ENCODE data around the gene NRIP1. TPM values are rescaled to one million over a fixed set of nuclear protein-coding genes. Genes with fewer than 3 reads are reported as not detected.

Gene NRIP1
- total RNA-seq, 1 experiment from 2014 or later, result 10.3 TPM

DNA sequence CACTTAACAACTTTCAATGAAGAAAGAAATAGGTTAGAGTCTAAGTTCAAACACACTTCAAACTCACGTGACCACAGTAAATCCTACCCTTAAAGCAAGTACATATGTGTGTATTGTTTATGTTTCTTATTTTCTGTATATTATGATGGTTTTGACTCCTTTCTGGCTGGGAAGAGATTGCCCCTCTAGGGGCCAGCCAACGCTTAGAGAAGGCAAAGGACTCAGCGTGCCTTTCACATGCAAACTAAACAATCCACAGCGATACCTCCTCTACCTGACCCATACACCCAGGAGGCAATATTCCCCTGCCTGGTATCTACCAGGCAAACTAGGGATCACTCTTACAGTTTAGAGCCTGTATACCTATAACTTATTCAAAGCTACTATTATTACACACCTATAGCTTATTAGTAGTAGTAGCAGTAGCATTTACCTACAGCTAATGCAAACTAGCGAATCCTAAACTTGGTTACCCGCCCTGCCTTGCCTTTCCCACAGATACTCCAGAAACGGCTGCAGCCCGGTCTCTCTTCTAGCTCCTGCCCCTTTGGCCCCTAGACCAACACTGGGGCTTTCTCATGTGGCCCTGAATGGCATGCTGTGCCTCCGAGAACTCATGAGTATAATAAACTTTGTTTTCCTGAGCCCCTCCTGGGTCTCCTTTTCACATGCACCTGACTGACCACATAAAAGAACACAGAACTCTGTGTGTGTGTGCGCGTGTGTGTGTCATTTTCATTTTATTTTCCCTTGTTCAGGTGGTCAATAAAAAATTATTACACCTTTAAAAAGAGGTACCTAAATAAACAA is 14.0 kb downstream of the NRIP1 start:
- ChIA-PET POLR2A (interaction anchor here (1.1 kb wide), 1 partner anchor 240 kb away, joined by 3 read pairs; no protein-coding TSS in a partner anchor), CTCF (interaction anchor here (0.6 to 1.2 kb wide), 2 partner anchors 14 to 405 kb away, joined by 3 read pairs; partner anchors contain the start of gene NRIP1)
- DNase-seq (ENCODE audit: low spot score) (peak; percentile 26), ATAC-seq (peak; percentile 98)
- Mint-ChIP-seq H3K36me3 (0 out of 2 replicates have a peak, but pooled peaks cover 6% of the 10 kb centered on the region), H3K4me3 (peak overlapping the region; percentile 33), H3K27me3 (ENCODE audit: low read depth) (no peaks in the 10 kb centered on the region), H3K27ac (peak overlapping the region; percentile 94), H3K4me1 (peaks cover 51% of the 10 kb centered on the region), H3K9me3 (peaks cover 7% of the 10 kb centered on the region; the same call in 1 of the 2 replicates)
- TF ChIP-seq FOXP1 (CRISPR knock-in tag; IDR thresholded peaks at IDR 0.05; ENCODE audit: borderline replicate concordance) (no peak), NFATC4 (CRISPR knock-in tag; IDR thresholded peaks at IDR 0.05) (no peak), TEAD1 (CRISPR knock-in tag; IDR thresholded peaks at IDR 0.05) (no peak), RORB (CRISPR knock-in tag; IDR thresholded peaks at IDR 0.05) (no peak), GTF2I (CRISPR knock-in tag; conservative IDR thresholded peaks at IDR 0.05) (no peak)
- TF ChIP-seq, protein P1, sequence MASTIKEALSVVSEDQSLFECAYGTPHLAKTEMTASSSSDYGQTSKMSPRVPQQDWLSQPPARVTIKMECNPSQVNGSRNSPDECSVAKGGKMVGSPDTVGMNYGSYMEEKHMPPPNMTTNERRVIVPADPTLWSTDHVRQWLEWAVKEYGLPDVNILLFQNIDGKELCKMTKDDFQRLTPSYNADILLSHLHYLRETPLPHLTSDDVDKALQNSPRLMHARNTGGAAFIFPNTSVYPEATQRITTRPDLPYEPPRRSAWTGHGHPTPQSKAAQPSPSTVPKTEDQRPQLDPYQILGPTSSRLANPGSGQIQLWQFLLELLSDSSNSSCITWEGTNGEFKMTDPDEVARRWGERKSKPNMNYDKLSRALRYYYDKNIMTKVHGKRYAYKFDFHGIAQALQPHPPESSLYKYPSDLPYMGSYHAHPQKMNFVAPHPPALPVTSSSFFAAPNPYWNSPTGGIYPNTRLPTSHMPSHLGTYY (CRISPR knock-in tag; IDR thresholded peaks at IDR 0.05), result no peak
- TF ChIP-seq, protein P2, sequence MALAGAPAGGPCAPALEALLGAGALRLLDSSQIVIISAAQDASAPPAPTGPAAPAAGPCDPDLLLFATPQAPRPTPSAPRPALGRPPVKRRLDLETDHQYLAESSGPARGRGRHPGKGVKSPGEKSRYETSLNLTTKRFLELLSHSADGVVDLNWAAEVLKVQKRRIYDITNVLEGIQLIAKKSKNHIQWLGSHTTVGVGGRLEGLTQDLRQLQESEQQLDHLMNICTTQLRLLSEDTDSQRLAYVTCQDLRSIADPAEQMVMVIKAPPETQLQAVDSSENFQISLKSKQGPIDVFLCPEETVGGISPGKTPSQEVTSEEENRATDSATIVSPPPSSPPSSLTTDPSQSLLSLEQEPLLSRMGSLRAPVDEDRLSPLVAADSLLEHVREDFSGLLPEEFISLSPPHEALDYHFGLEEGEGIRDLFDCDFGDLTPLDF (CRISPR knock-in tag; IDR thresholded peaks at IDR 0.05), result no peak
- TF ChIP-seq, protein P3, sequence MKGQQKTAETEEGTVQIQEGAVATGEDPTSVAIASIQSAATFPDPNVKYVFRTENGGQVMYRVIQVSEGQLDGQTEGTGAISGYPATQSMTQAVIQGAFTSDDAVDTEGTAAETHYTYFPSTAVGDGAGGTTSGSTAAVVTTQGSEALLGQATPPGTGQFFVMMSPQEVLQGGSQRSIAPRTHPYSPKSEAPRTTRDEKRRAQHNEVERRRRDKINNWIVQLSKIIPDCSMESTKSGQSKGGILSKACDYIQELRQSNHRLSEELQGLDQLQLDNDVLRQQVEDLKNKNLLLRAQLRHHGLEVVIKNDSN (CRISPR knock-in tag; IDR thresholded peaks at IDR 0.05), result no peak
- TF ChIP-seq, protein P4, sequence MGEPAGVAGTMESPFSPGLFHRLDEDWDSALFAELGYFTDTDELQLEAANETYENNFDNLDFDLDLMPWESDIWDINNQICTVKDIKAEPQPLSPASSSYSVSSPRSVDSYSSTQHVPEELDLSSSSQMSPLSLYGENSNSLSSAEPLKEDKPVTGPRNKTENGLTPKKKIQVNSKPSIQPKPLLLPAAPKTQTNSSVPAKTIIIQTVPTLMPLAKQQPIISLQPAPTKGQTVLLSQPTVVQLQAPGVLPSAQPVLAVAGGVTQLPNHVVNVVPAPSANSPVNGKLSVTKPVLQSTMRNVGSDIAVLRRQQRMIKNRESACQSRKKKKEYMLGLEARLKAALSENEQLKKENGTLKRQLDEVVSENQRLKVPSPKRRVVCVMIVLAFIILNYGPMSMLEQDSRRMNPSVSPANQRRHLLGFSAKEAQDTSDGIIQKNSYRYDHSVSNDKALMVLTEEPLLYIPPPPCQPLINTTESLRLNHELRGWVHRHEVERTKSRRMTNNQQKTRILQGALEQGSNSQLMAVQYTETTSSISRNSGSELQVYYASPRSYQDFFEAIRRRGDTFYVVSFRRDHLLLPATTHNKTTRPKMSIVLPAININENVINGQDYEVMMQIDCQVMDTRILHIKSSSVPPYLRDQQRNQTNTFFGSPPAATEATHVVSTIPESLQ (CRISPR knock-in tag; IDR thresholded peaks at IDR 0.05), result no peak

DNA sequence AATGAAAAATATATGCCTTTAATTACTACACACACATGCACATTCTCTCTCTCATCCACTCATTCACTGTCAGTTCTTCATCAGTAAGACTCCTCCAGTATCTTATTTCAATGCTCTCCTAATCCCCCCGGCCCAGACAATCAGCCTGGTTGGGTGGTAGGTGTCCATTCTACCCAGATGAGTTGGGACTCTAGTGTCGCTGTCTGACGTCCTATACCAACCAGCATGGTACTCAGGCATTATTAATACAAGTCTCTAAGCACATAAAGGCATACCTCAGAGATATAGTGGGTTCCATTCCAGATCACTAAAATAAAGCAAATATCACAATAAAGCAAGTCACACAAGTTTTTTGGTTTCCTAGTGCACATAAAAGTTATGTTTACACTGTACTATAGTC is 19.8 kb downstream of the NRIP1 start:
- DNase-seq (ENCODE audit: low spot score) (no peak), ATAC-seq (no peak)
- Mint-ChIP-seq H3K36me3 (peaks cover 10% of the 10 kb centered on the region; the same call in 1 of the 2 replicates), H3K27me3 (ENCODE audit: low read depth) (no peaks in the 10 kb centered on the region), H3K4me3 (no peak overlapping the region), H3K27ac (no peak overlapping the region), H3K9me3 (peaks cover 12% of the 10 kb centered on the region), H3K4me1 (peaks cover 5% of the 10 kb centered on the region)
- ChIA-PET CTCF (no interaction called here), POLR2A (no interaction called here)
- TF ChIP-seq, protein P5, sequence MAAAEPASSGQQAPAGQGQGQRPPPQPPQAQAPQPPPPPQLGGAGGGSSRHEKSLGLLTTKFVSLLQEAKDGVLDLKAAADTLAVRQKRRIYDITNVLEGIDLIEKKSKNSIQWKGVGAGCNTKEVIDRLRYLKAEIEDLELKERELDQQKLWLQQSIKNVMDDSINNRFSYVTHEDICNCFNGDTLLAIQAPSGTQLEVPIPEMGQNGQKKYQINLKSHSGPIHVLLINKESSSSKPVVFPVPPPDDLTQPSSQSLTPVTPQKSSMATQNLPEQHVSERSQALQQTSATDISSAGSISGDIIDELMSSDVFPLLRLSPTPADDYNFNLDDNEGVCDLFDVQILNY (CRISPR knock-in tag; IDR thresholded peaks at IDR 0.05), result no peak
- TF ChIP-seq ETV6 (CRISPR knock-in tag; IDR thresholded peaks at IDR 0.05) (no peak), FOXJ3 (CRISPR knock-in tag; IDR thresholded peaks at IDR 0.05; ENCODE audit: borderline replicate concordance) (no peak), NR2C2 (CRISPR knock-in tag; IDR thresholded peaks at IDR 0.05) (no peak), ZNF121 (CRISPR knock-in tag; IDR thresholded peaks at IDR 0.05) (no peak), ZBTB21 (CRISPR knock-in tag; IDR thresholded peaks at IDR 0.05; ENCODE audit: borderline replicate concordance) (no peak), FOXK1 (CRISPR knock-in tag; IDR thresholded peaks at IDR 0.05) (no peak), RELA (CRISPR knock-in tag; IDR thresholded peaks at IDR 0.05; ENCODE audit: borderline replicate concordance) (no peak), SMAD3 (CRISPR knock-in tag; IDR thresholded peaks at IDR 0.05; ENCODE audit: borderline replicate concordance) (no peak), OVOL2 (CRISPR knock-in tag; IDR thresholded peaks at IDR 0.05; ENCODE audit: borderline replicate concordance) (no peak), ZNF423 (CRISPR knock-in tag; IDR thresholded peaks at IDR 0.05) (no peak), FOXP1 (CRISPR knock-in tag; IDR thresholded peaks at IDR 0.05; ENCODE audit: borderline replicate concordance) (no peak), TCF7 (CRISPR knock-in tag; IDR thresholded peaks at IDR 0.05; ENCODE audit: low read depth) (no peak), EMX1 (CRISPR knock-in tag; IDR thresholded peaks at IDR 0.05) (no peak), ATF1 (CRISPR knock-in tag; IDR thresholded peaks at IDR 0.05) (no peak), NFATC4 (CRISPR knock-in tag; IDR thresholded peaks at IDR 0.05) (no peak)
- TF ChIP-seq, protein P6, sequence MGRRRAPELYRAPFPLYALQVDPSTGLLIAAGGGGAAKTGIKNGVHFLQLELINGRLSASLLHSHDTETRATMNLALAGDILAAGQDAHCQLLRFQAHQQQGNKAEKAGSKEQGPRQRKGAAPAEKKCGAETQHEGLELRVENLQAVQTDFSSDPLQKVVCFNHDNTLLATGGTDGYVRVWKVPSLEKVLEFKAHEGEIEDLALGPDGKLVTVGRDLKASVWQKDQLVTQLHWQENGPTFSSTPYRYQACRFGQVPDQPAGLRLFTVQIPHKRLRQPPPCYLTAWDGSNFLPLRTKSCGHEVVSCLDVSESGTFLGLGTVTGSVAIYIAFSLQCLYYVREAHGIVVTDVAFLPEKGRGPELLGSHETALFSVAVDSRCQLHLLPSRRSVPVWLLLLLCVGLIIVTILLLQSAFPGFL (CRISPR knock-in tag; IDR thresholded peaks at IDR 0.05; ENCODE audit: borderline replicate concordance), result no peak
- TF ChIP-seq, protein P7, sequence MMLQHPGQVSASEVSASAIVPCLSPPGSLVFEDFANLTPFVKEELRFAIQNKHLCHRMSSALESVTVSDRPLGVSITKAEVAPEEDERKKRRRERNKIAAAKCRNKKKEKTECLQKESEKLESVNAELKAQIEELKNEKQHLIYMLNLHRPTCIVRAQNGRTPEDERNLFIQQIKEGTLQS (CRISPR knock-in tag; conservative IDR thresholded peaks at IDR 0.05), result no peak
- TF ChIP-seq, protein P8, sequence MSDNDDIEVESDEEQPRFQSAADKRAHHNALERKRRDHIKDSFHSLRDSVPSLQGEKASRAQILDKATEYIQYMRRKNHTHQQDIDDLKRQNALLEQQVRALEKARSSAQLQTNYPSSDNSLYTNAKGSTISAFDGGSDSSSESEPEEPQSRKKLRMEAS (CRISPR knock-in tag; IDR thresholded peaks at IDR 0.05), result no peak
- TF ChIP-seq, protein P9, sequence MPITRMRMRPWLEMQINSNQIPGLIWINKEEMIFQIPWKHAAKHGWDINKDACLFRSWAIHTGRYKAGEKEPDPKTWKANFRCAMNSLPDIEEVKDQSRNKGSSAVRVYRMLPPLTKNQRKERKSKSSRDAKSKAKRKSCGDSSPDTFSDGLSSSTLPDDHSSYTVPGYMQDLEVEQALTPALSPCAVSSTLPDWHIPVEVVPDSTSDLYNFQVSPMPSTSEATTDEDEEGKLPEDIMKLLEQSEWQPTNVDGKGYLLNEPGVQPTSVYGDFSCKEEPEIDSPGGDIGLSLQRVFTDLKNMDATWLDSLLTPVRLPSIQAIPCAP (CRISPR knock-in tag; IDR thresholded peaks at IDR 0.05), result no peak
